HepG2 (cell line): ENCODE data around the gene SERP1.

Experiments used
- ARNT2 ChIP-seq: sonication (generic); formaldehyde crosslinking; IDR thresholded peaks from 2 replicates; pipeline ENCODE4 v1.8.0; 2022; ENCODE audit warnings: mild to moderate bottlenecking, low read depth, missing genetic modification reagents, moderate library complexity
- CTCF ChIP-seq: sonication (generic); formaldehyde crosslinking; IDR thresholded peaks from 2 replicates; pipeline ENCODE4 v1.5.0; 2020; ENCODE audit warnings: mild to moderate bottlenecking, missing genetic modification reagents, moderate library complexity
- HOXA3 ChIP-seq: sonication (generic); formaldehyde crosslinking; IDR thresholded peaks from 2 replicates; pipeline ENCODE4 v1.5.0; 2020; ENCODE audit warnings: missing genetic modification reagents
- RARA ChIP-seq: IDR thresholded peaks from 2 replicates; pipeline ENCODE4 v1.6.1; 2016; ENCODE audit warnings: missing genetic modification reagents, missing compliant biosample characterization
- SMARCE1 ChIP-seq: fragments of 450-650 bp; IDR thresholded peaks from 2 replicates; pipeline ENCODE4 v1.6.1; 2017; ENCODE audit warnings: borderline replicate concordance
- TAF1 ChIP-seq: sonication (generic); formaldehyde crosslinking; IDR thresholded peaks from 2 replicates; pipeline ENCODE4 v1.4.0; 2020; ENCODE audit warnings: missing genetic modification reagents
- ZNF609 ChIP-seq: sonication (generic); formaldehyde crosslinking; IDR thresholded peaks from 2 replicates; pipeline ENCODE4 v1.4.0; 2020; ENCODE audit warnings: mild to moderate bottlenecking, missing genetic modification reagents, borderline replicate concordance
- ZNF629 ChIP-seq: sonication (generic); formaldehyde crosslinking; conservative IDR thresholded peaks from 2 replicates; pipeline ENCODE4 v1.5.0; 2020; ENCODE audit warnings: missing genetic modification reagents

GRCh38 chr3:150538324-150539208 lies 7.7 kb downstream of the SERP1 start:
- TF ChIP-seq ZNF629 (CRISPR knock-in tag) = no peak
- TF ChIP-seq ARNT2 (CRISPR knock-in tag) = no peak
- no peak for TF ChIP-seq SMARCE1
- no peak for TF ChIP-seq TAF1 (CRISPR knock-in tag)
- no peak for TF ChIP-seq RARA
- no peak for TF ChIP-seq HOXA3 (CRISPR knock-in tag)
- TF ChIP-seq CTCF (CRISPR knock-in tag) = no peak
- TF ChIP-seq ZNF609 (CRISPR knock-in tag) = no peak
